Activated T-cell treated with anti-CD3 and anti-CD28 coated beads, Interleukin-2, amount 50 U/mL, for 24 hours (primary cell): ENCODE results near the gene PCDHGA9.
"Not testable (repeated sequence)": the region's sequence is repeated elsewhere in the genome, so short reads cannot be mapped to it uniquely, and the experiment has no call there.

Experiments used
- DNase-seq: peaks from one replicate; pipeline ENCODE4 v3.0.0-alpha.2; 2020
- H3K27ac Mint-ChIP-seq: 2 replicates; pipeline ENCODE4 v1.8.0; 2020; ENCODE audit warnings: mild to moderate bottlenecking, mixed read lengths
- H3K27me3 Mint-ChIP-seq: 2 replicates; pipeline ENCODE4 v1.8.0; 2020; ENCODE audit warnings: mixed read lengths
- H3K36me3 Mint-ChIP-seq: 2 replicates; pipeline ENCODE4 v1.8.0; 2020; ENCODE audit warnings: low read depth, mixed read lengths
- H3K4me1 Mint-ChIP-seq: 2 replicates; pipeline ENCODE4 v1.8.0; 2020; ENCODE audit warnings: low read depth, mixed read lengths
- H3K4me3 Mint-ChIP-seq: 2 replicates; pipeline ENCODE4 v1.8.0; 2020; ENCODE audit warnings: mild to moderate bottlenecking, moderate library complexity, mixed read lengths
- H3K9me3 Mint-ChIP-seq: 2 replicates; pipeline ENCODE4 v1.8.0; 2020; ENCODE audit warnings: mixed read lengths

Gene PCDHGA9

GRCh38 chr5:141373673-141374317, 28.8 kb upstream of the PCDHGA9 start, which contains the start of gene PCDHGA6:
TSS of gene PCDHGA6 (plus strand) at chr5:141373891. CDS start at chr5:141374084, 193 bp downstream.
- Mint-ChIP-seq H3K9me3 (peaks cover 37% of the 10 kb centered on the region), H3K27me3 (peaks cover 82% of the 10 kb centered on the region), H3K4me3 (peak within 1 kb of the TSS; percentile 17), H3K27ac (no peak within 1 kb of the TSS), H3K4me1 (peaks cover 8% of the 10 kb centered on the region), H3K36me3 (peaks cover 27% of the 10 kb centered on the region)
- no peak for DNase-seq

DNA sequence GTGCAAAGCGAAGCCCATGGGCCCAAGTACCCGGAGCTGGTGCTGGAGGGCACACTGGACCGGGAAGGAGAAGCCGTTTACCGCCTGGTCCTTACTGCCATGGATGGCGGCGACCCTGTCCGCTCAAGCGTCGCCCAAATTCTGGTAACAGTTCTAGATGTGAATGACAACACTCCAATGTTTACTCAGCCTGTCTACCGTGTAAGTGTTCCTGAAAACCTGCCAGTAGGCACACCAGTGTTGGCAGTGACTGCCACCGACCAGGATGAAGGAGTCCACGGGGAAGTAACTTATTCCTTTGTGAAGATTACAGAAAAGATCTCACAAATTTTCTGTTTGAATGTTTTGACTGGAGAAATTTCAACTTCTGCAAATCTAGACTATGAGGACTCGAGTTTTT, 28.0 kb upstream of the PCDHGA9 start:
- H3K4me1 Mint-ChIP-seq: peaks cover 8% of the 10 kb centered on the region
- no peak for DNase-seq
- H3K27ac Mint-ChIP-seq: no peak overlapping the region
- H3K27me3 Mint-ChIP-seq: peaks cover 78% of the 10 kb centered on the region
- H3K9me3 Mint-ChIP-seq: peaks cover 37% of the 10 kb centered on the region
- no peak overlapping the region for H3K4me3 Mint-ChIP-seq
- peaks cover 27% of the 10 kb centered on the region for H3K36me3 Mint-ChIP-seq

DNA sequence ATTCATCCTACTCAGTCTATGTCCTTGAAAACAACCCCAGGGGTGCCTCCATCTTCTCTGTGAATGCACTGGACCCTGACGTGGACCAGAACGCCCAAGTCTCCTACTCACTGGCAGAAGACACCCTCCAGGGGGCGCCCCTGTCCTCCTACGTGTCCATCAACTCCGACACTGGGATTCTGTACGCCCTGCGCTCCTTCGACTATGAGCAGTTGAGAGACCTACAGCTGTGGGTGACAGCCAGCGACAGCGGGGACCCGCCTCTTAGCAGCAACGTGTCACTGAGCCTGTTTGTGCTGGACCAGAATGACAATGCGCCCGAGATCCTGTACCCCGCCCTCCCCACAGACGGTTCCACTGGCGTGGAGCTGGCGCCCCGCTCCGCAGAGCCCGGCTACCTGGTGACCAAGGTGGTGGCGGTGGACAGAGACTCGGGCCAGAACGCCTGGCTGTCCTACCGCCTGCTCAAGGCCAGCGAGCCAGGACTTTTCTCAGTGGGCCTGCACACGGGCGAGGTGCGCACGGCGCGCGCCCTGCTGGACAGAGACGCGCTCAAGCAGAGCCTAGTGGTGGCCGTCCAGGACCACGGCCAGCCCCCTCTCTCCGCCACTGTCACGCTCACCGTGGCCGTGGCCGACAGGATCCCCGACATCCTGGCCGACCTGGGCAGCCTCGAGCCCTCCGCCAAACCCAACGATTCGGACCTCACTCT, 27.0 kb upstream of the PCDHGA9 start:
- peaks cover 31% of the 10 kb centered on the region for H3K9me3 Mint-ChIP-seq
- not testable (repeated sequence) for DNase-seq

GRCh38 chr5:141382469-141383294, 19.9 kb upstream of the PCDHGA9 start, which contains the start of gene PCDHGA7:
TSS of gene PCDHGA7 (plus strand) at chr5:141382742. CDS start at chr5:141382900, 158 bp downstream.
- no peak within 1 kb of the TSS for H3K27ac Mint-ChIP-seq
- peaks cover 33% of the 10 kb centered on the region for H3K9me3 Mint-ChIP-seq
- H3K4me3 Mint-ChIP-seq: peak within 1 kb of the TSS; percentile 49
- peaks cover 7% of the 10 kb centered on the region for H3K36me3 Mint-ChIP-seq
- no peaks in the 10 kb centered on the region for H3K4me1 Mint-ChIP-seq
- DNase-seq: no peak
- peaks cover 76% of the 10 kb centered on the region for H3K27me3 Mint-ChIP-seq

More for the DNA sequence above, 27.0 kb upstream of the PCDHGA9 start:
- H3K27ac Mint-ChIP-seq, H3K4me1 Mint-ChIP-seq, H3K4me3 Mint-ChIP-seq: not testable (repeated sequence)
- Mint-ChIP-seq H3K36me3 (peaks cover 21% of the 10 kb centered on the region), H3K27me3 (peaks cover 78% of the 10 kb centered on the region)

- Mint-ChIP-seq H3K36me3 (peaks cover 9% of the 10 kb centered on the region), H3K4me3 (no peak overlapping the region), H3K27ac (no peak overlapping the region), H3K9me3 (peaks cover 35% of the 10 kb centered on the region), H3K4me1 (no peaks in the 10 kb centered on the region), H3K27me3 (peaks cover 79% of the 10 kb centered on the region)
- DNase-seq: no peak
Observed at GRCh38 chr5:141383345-141383744, 19.2 kb upstream of the PCDHGA9 start.

DNA sequence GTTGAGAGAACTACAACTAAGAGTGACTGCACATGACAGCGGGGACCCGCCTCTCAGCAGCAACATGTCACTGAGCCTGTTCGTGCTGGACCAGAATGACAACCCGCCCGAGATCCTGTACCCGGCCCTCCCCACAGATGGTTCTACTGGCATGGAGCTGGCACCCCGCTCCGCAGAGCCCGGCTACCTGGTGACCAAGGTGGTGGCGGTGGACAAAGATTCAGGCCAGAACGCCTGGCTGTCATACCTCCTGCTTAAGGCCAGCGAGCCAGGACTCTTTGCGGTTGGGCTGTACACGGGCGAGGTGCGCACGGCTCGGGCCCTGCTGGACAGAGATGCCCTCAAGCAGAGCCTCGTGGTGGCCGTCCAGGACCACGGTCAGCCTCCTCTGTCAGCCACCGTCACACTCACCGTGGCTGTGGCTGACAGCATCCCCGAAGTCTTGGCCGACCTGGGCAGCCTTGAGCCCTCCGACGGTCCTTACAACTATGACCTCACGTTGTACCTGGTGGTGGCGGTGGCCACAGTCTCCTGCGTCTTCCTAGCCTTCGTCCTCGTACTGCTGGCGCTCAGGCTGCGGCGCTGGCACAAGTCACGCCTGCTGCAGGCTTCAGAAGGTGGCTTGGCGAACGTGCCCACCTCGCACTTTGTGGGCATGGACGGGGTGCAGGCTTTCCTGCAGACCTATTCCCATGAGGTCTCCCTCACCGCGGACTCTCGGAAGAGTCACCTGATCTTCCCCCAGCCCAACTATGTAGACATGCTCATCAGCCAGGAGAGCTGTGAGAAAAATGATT, 17.9 kb upstream of the PCDHGA9 start:
- H3K4me1 Mint-ChIP-seq: no peaks in the 10 kb centered on the region
- H3K27me3 Mint-ChIP-seq: peaks cover 88% of the 10 kb centered on the region
- no peak for DNase-seq
- H3K36me3 Mint-ChIP-seq: peaks cover 13% of the 10 kb centered on the region
- H3K4me3 Mint-ChIP-seq: no peak overlapping the region
- H3K9me3 Mint-ChIP-seq: peaks cover 46% of the 10 kb centered on the region
- H3K27ac Mint-ChIP-seq: no peak overlapping the region

DNA sequence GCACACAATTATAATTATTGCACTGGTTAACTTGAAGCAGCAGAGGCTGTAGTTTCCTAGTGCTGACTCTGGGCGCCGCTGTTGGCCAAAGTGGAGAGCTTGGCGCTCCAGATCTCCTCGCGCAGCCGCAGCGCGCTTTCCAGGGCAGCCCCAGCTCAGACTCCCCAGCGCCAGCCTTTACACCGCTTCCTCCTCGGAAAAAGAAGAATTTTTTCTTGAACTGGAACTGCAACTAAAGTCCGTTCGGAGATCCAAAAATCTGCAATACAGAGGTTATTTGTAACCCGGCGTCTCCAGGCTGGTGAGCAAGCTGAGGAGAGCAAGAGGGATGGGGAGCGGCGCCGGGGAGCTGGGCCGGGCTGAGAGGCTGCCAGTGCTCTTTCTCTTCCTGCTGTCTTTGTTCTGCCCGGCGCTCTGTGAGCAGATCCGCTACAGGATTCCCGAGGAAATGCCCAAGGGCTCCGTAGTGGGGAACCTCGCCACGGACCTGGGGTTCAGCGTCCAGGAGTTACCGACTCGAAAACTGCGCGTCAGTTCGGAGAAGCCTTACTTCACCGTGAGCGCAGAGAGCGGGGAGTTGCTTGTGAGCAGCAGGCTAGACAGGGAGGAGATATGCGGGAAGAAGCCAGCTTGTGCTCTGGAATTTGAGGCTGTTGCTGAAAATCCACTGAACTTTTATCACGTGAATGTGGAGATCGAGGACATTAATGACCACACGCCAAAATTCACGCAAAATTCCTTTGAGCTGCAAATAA, 14.8 kb upstream of the PCDHGA9 start, which contains the start of gene PCDHGB4:
Gene PCDHGB4, plus strand, starts transcription at position 142 of the 755 bp plus-strand sequence. Its CDS starts 187 bp downstream, at position 329.
- not testable (repeated sequence) for H3K4me1 Mint-ChIP-seq

GRCh38 chr5:141388661-141389060, 13.9 kb upstream of the PCDHGA9 start:
- DNase-seq: no peak
- H3K27ac Mint-ChIP-seq: no peak overlapping the region
- H3K4me3 Mint-ChIP-seq: no peak overlapping the region
- peaks cover 56% of the 10 kb centered on the region for H3K9me3 Mint-ChIP-seq
- peaks cover 2% of the 10 kb centered on the region for H3K4me1 Mint-ChIP-seq
- H3K27me3 Mint-ChIP-seq: peaks cover 89% of the 10 kb centered on the region
- peaks cover 16% of the 10 kb centered on the region for H3K36me3 Mint-ChIP-seq

More for the DNA sequence above, 14.8 kb upstream of the PCDHGA9 start, which contains the start of gene PCDHGB4:
- Mint-ChIP-seq H3K4me3 (peak within 1 kb of the TSS; percentile 51), H3K36me3 (peaks cover 14% of the 10 kb centered on the region), H3K9me3 (peaks cover 54% of the 10 kb centered on the region), H3K27me3 (peaks cover 89% of the 10 kb centered on the region)
- DNase-seq, H3K27ac Mint-ChIP-seq: not testable (repeated sequence)

GRCh38 chr5:141389153-141390042, 13.2 kb upstream of the PCDHGA9 start:
- Mint-ChIP-seq H3K27ac (no peak overlapping the region), H3K9me3 (peaks cover 57% of the 10 kb centered on the region), H3K4me3 (no peak overlapping the region), H3K4me1 (peaks cover 2% of the 10 kb centered on the region), H3K36me3 (peaks cover 18% of the 10 kb centered on the region), H3K27me3 (peaks cover 89% of the 10 kb centered on the region)
- no peak for DNase-seq

DNA sequence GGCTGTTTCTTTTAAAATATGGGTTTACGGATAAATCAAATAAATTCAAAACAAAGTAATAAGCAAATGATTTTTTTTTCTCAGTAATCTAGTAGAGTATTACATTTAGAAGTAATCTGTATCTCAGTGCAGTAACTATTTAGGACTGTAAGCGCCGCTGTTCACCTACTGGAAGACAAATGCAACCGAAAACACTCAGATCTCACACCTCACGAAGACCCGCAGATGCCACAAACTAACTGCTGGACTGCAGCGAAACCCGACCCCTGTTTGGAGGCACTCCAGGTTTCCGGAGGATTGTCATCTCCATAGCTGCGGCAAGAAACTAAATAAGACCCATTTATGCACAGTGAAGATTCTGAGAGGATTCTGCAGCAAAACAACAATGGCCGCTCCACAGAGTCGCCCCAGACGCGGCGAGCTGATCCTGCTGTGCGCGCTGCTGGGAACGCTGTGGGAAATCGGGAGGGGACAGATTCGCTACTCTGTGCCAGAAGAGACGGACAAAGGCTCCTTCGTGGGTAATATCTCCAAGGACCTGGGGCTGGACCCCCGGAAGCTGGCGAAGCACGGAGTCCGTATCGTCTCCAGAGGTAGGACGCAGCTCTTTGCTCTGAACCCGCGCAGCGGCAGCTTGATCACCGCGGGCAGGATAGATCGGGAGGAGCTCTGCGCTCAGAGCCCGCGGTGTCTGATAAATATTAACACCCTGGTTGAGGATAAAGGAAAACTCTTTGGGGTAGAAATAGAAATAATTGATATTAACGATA, 10.0 kb upstream of the PCDHGA9 start, which contains the start of gene PCDHGA8:
Gene PCDHGA8, plus strand, starts transcription at position 205 of the 770 bp plus-strand sequence. Its CDS starts 181 bp downstream, at position 386.
- H3K36me3 Mint-ChIP-seq: peaks cover 22% of the 10 kb centered on the region
- peaks cover 84% of the 10 kb centered on the region for H3K27me3 Mint-ChIP-seq
- peaks cover 48% of the 10 kb centered on the region for H3K9me3 Mint-ChIP-seq
- H3K4me1 Mint-ChIP-seq: peaks cover 2% of the 10 kb centered on the region
- no peak for DNase-seq
- H3K4me3 Mint-ChIP-seq: no peak within 1 kb of the TSS
- no peak within 1 kb of the TSS for H3K27ac Mint-ChIP-seq

GRCh38 chr5:141393267-141393666, 9.3 kb upstream of the PCDHGA9 start:
- peaks cover 2% of the 10 kb centered on the region for H3K4me1 Mint-ChIP-seq
- peaks cover 85% of the 10 kb centered on the region for H3K27me3 Mint-ChIP-seq
- no peak overlapping the region for H3K4me3 Mint-ChIP-seq
- peaks cover 21% of the 10 kb centered on the region for H3K36me3 Mint-ChIP-seq
- H3K27ac Mint-ChIP-seq: no peak overlapping the region
- peaks cover 45% of the 10 kb centered on the region for H3K9me3 Mint-ChIP-seq
- DNase-seq: no peak
